GM12865 (cell line): ENCODE measurements around the gene SIM1.

Experiments used
- DNase-seq: peaks from one replicate; pipeline ENCODE4 v3.0.0; 2010; ENCODE audit warnings: low read depth
- H3K4me3 ChIP-seq: 2 replicates; pipeline ENCODE4 v1.5.1; 2011; ENCODE audit warnings: mild to moderate bottlenecking, low read depth, low read length, control low read depth
- CTCF ChIP-seq: IDR thresholded peaks from 2 replicates; pipeline ENCODE4 v1.5.1; 2011; ENCODE audit warnings: low read length, control low read depth, low read depth, inconsistent platforms; ENCODE audit not compliant: insufficient read depth; ENCODE audit errors: missing control alignments

Gene SIM1

GRCh38 chr6:100503043-100503705, 38.5 kb upstream of the SIM1 start:
- H3K4me3 ChIP-seq, result no peak overlapping the region
- no peak for TF ChIP-seq CTCF
- DNase-seq, result no peak

GRCh38 chr6:100493206-100493888, 28.6 kb upstream of the SIM1 start:
- DNase-seq, result no peak
- no peak for TF ChIP-seq CTCF
- H3K4me3 ChIP-seq, result no peak overlapping the region

- H3K4me3 ChIP-seq, result no peak overlapping the region
- no peak for TF ChIP-seq CTCF
- DNase-seq, result no peak
Measured at GRCh38 chr6:100491952-100492670, 27.4 kb upstream of the SIM1 start.

- DNase-seq, result no peak
- no peak overlapping the region for H3K4me3 ChIP-seq
- no peak for TF ChIP-seq CTCF
Measured at GRCh38 chr6:100490065-100490464, 25.3 kb upstream of the SIM1 start.

- no peak overlapping the region for H3K4me3 ChIP-seq
- TF ChIP-seq CTCF, result no peak
- peak; percentile 35 for DNase-seq
Measured at GRCh38 chr6:100488244-100488643, 23.5 kb upstream of the SIM1 start.

GRCh38 chr6:100487638-100488037, 22.9 kb upstream of the SIM1 start:
- no peak for TF ChIP-seq CTCF
- no peak for DNase-seq
- H3K4me3 ChIP-seq, result no peak overlapping the region
